ENCODE data around the gene TRUB1. TPM values are rescaled to one million over a fixed set of nuclear protein-coding genes. Genes with fewer than 3 reads are reported as not detected.

Gene TRUB1
- total RNA-seq, 1 donor from 2014 or later, result 13.9 TPM

DNA sequence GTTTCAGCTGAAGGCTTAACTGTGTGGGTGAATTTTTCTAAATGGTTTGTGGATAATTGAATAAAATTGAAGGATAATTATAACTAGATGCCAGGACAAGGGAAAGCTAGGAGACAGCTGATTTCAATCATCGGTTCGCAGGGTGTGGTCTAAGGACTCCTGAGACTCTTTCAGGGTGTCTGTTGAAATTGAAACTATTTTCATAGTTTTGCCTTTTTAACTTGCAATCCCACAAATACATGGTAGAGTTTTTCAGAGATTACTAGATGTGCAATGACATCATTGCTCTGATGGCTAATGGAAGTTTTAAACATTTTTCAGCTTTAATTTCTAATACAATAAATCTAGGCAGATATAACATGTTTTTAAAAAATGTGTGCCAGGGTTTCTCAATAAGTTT, 18.5 kb downstream of the TRUB1 start:
- no peaks in the 10 kb centered on the region for H3K9me3 Mint-ChIP-seq
- TF ChIP-seq, protein P1, sequence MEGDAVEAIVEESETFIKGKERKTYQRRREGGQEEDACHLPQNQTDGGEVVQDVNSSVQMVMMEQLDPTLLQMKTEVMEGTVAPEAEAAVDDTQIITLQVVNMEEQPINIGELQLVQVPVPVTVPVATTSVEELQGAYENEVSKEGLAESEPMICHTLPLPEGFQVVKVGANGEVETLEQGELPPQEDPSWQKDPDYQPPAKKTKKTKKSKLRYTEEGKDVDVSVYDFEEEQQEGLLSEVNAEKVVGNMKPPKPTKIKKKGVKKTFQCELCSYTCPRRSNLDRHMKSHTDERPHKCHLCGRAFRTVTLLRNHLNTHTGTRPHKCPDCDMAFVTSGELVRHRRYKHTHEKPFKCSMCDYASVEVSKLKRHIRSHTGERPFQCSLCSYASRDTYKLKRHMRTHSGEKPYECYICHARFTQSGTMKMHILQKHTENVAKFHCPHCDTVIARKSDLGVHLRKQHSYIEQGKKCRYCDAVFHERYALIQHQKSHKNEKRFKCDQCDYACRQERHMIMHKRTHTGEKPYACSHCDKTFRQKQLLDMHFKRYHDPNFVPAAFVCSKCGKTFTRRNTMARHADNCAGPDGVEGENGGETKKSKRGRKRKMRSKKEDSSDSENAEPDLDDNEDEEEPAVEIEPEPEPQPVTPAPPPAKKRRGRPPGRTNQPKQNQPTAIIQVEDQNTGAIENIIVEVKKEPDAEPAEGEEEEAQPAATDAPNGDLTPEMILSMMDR (IDR thresholded peaks at IDR 0.05), result no peak
- no peaks in the 10 kb centered on the region for H3K27me3 Mint-ChIP-seq
- ChIA-PET CTCF (interaction anchor here (1.1 kb wide), 1 partner anchor 652 kb away, joined by 3 read pairs; no protein-coding TSS in a partner anchor), POLR2A (no interaction called here)
- H3K4me3 Mint-ChIP-seq, result no peak overlapping the region
- no peak overlapping the region for H3K27ac Mint-ChIP-seq
- DNase-seq (no peak), ATAC-seq (ENCODE audit: low read depth) (no peak)
- intact Hi-C loops (cut with micrococcal nuclease), result no loop called here
- H3K4me1 Mint-ChIP-seq, result no peaks in the 10 kb centered on the region
- peaks cover 52% of the 10 kb centered on the region for H3K36me3 Mint-ChIP-seq (ENCODE audit: low read depth)

DNA sequence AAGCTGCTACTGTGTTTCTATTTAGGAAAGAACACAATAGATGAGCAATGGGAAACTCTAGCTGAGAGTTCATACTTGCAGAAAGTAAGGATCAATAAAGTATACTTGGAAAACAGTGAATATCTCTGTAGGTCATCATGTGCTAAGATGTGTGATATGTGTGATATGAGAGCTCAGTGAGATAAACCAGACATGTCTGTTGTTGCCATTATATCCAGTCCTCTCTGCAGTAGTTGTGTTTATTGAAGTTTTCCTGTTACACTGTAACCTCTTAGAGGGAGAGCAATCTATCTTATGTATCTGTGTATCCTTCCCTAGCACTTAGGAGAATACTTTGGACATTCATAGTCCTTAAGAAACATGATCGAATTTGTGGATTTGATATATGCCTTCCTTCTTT, 19.1 kb downstream of the TRUB1 start:
- H3K9me3 Mint-ChIP-seq, result no peaks in the 10 kb centered on the region
- no peaks in the 10 kb centered on the region for H3K27me3 Mint-ChIP-seq
- H3K4me3 Mint-ChIP-seq, result no peak overlapping the region
- intact Hi-C loops (cut with micrococcal nuclease), result no loop called here
- H3K4me1 Mint-ChIP-seq, result no peaks in the 10 kb centered on the region
- POLR2A ChIA-PET, result no interaction called here
- TF ChIP-seq, protein P1 (IDR thresholded peaks at IDR 0.05), result no peak
- ATAC-seq (ENCODE audit: low read depth) (no peak), DNase-seq (no peak)
- CTCF ChIA-PET, result no interaction called here
- H3K27ac Mint-ChIP-seq, result no peak overlapping the region
- peaks cover 50% of the 10 kb centered on the region for H3K36me3 Mint-ChIP-seq (ENCODE audit: low read depth)

DNA sequence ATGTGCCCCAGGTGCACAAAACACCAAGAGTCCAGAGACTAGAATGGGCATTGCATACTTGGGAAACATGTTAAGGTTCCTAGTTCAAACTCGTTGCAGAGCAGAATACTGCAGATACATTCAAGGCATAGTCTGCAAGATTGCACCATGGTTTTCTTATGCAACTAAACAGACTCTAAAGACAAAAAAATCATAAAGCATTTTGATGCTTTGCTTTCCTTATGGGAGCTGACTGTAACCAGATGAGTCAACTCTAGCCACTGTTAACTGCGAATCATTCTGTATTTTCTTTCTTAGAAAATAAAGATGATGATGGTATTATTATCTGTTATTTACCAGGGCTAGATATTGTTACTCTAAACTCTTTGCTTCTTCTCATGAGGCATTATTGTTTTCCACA, 19.7 kb downstream of the TRUB1 start:
- DNase-seq (no peak), ATAC-seq (ENCODE audit: low read depth) (no peak)
- no peaks in the 10 kb centered on the region for H3K4me1 Mint-ChIP-seq
- intact Hi-C loops (cut with micrococcal nuclease), result no loop called here
- H3K4me3 Mint-ChIP-seq, result no peak overlapping the region
- H3K9me3 Mint-ChIP-seq, result no peaks in the 10 kb centered on the region
- H3K27ac Mint-ChIP-seq, result no peak overlapping the region
- ChIA-PET POLR2A (no interaction called here), CTCF (no interaction called here)
- TF ChIP-seq, protein P1 (IDR thresholded peaks at IDR 0.05), result no peak
- peaks cover 51% of the 10 kb centered on the region for H3K36me3 Mint-ChIP-seq (ENCODE audit: low read depth)
- no peaks in the 10 kb centered on the region for H3K27me3 Mint-ChIP-seq

GRCh38 chr10:114962441-114962840, 24.4 kb downstream of the TRUB1 start:
- no peak overlapping the region for H3K27ac Mint-ChIP-seq
- intact Hi-C loops (cut with micrococcal nuclease), result no loop called here
- TF ChIP-seq, protein P1 (IDR thresholded peaks at IDR 0.05), result no peak
- CTCF ChIA-PET, result no interaction called here
- no peak for ATAC-seq (ENCODE audit: low read depth)
- H3K36me3 Mint-ChIP-seq (ENCODE audit: low read depth), result peaks cover 54% of the 10 kb centered on the region
- no peaks in the 10 kb centered on the region for H3K27me3 Mint-ChIP-seq
- POLR2A ChIA-PET, result interaction anchor here (0.5 kb wide), 1 partner anchor 15 kb away, joined by 3 read pairs; no protein-coding TSS in a partner anchor
- no peak overlapping the region for H3K4me3 Mint-ChIP-seq
- DNase-seq, result no peak
- no peaks in the 10 kb centered on the region for H3K9me3 Mint-ChIP-seq
- H3K4me1 Mint-ChIP-seq, result no peaks in the 10 kb centered on the region

DNA sequence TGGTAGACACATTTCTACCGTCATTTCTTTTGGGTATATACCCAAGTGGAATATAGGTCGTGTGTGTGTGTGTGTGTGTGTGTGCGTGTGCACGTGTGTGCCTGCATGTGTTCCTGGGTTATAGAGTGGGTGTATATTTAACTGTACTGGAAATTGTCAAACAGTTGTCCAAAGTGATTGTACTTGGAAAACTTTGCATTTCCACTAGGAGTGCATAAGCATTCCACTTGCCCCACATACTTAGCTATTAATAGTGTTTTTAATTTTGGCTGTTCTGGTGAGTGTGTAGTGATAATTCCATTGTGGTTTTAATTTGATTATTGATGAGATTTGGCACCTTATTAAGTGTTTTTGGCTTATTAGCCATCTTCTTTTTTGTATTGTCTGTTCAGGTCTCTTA, 25.9 kb downstream of the TRUB1 start:
- intact Hi-C loops (cut with micrococcal nuclease), result no loop called here
- Mint-ChIP-seq H3K4me3 (no peak overlapping the region), H3K9me3 (no peaks in the 10 kb centered on the region), H3K36me3 (ENCODE audit: low read depth) (peaks cover 50% of the 10 kb centered on the region), H3K4me1 (no peaks in the 10 kb centered on the region), H3K27ac (no peak overlapping the region), H3K27me3 (no peaks in the 10 kb centered on the region)
- ATAC-seq (ENCODE audit: low read depth) (no peak), DNase-seq (no peak)
- ChIA-PET POLR2A (no interaction called here), CTCF (no interaction called here)
- TF ChIP-seq, protein P1 (IDR thresholded peaks at IDR 0.05), result no peak

Measured in activated B cell treated with CpG ODN at 0.5 μM for 24 hours (primary cell).